Esophagus squamous epithelium (tissue), 4 donors: ENCODE data around the gene TBC1D17.

Source experiments
- CTCF ChIP-seq, 6 experiments: fragments of 450-650 bp in 4 of 6; fragments of 200-600 bp in 2 of 6; sonication (generic) in 2 of 6; IDR thresholded peaks; one replicate each; pipeline ENCODE4 v1.5.1; 2016 to 2019; ENCODE audit warnings: antibody characterized with exemption in 6 of 6, mild to moderate bottlenecking in 4 of 6, moderate library complexity in 4 of 6
- POLR2A ChIP-seq, 4 donors: fragments of 450-650 bp; IDR thresholded peaks; one replicate each; pipeline ENCODE4 v1.6.1; 2017; ENCODE audit warnings: antibody characterized with exemption in 4 of 4, mild to moderate bottlenecking in 4 of 4, moderate library complexity in 3 of 4

- no peak for TF ChIP-seq CTCF (IDR thresholded peaks at IDR 0.05)
- TF ChIP-seq POLR2A (IDR thresholded peaks at IDR 0.05): no peak
These were observed 30.4 kb downstream of the TBC1D17 start for GRCh38 chr19:49907745-49908446.
